ENCODE measurements around the gene MAP3K8.

The MAP3K8 gene

GRCh38 chr10:30490289-30491000 is 56.5 kb downstream of the MAP3K8 start:
- DNase-seq (ENCODE audit: low read depth) = no peak

DNA sequence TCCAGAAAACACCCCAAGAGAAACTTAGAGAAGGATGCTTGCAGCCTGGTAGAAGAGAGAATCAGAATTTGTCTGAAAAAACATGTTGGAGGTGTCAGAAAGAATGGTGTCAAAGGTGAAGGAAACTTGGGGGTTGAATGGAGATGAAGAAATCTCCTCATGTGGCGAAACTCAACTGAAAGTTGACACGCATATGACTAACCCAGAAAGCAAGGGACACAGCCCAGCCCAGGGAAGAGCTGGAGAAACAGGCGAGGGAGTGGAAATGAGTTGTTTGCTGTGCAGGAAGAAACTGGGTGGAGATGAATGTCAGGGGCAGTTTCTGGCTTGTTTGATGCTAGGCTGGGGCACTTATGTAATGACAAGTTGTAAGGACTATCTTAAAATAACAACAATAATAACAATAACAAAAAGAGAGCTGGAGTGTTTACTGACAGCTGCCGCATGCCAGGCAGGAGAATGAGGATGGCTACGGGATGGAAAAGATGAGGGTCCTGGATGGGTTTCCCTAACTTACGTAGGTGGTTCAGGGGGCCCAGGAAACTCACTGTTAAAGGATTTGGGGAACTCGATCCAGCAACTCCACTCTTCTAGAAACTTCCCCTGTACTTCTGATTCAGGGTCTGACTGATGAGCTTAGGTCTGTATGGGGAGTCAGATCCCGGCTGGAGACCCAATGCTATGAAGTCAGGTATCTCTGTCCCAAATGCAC is 57.4 kb downstream of the MAP3K8 start:
- no peak for DNase-seq (ENCODE audit: low read depth)

DNA sequence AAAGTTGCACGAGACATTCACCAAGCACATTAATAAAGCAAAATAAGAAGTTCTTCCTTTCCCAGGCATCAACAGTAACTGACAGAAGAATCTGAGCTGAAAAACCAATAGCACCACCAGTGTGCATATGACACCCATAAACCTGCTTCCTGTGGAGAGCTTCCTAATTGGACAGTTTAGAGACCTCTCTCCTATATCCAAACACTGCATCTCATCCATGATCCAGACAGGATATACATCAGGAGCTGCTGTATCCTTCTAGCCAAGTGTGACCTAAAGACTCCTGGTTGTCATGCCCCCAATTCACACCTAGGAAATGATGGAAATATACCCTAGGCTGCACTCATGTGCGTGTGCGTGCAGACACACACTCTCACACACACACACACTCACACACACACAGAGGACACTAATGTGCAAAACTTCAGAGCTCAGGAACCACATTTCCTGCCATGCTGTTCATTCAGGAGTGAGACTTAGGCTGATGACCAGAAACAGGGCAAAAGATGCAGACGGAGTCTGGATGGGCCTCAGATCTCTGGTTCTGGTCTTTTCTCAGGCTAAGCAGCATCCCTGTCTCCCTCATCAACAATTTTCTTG is 58.0 kb downstream of the MAP3K8 start:
- DNase-seq (ENCODE audit: low read depth) = no peak

GRCh38 chr10:30493609-30494530 is 59.9 kb downstream of the MAP3K8 start:
- DNase-seq (ENCODE audit: low read depth) = no peak

- no peak for DNase-seq (ENCODE audit: low read depth)
Measured at GRCh38 chr10:30494558-30494957, 60.6 kb downstream of the MAP3K8 start.

DNA sequence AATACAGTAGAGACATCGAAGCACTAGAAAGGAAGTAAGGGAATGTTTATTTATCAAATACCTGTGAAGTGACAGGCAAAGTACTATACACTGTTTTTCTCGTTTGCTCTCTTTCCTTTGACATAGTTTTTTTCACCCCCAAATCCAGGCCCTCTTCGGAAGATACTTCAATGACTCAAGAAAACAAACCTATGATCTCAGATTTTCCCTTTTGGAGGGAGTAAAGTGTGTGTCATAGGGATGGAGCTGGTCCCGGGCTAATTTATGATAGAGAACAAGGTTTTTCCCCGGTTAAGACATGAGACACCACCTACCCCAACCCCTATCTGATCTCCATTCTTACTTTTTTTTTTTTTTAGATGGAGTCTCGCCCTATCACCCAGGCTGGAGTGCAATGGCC is 61.7 kb downstream of the MAP3K8 start:
- no peak for DNase-seq (ENCODE audit: low read depth)

- no peak for DNase-seq (ENCODE audit: low read depth)
Measured at GRCh38 chr10:30499816-30500215, 65.8 kb downstream of the MAP3K8 start.

DNA sequence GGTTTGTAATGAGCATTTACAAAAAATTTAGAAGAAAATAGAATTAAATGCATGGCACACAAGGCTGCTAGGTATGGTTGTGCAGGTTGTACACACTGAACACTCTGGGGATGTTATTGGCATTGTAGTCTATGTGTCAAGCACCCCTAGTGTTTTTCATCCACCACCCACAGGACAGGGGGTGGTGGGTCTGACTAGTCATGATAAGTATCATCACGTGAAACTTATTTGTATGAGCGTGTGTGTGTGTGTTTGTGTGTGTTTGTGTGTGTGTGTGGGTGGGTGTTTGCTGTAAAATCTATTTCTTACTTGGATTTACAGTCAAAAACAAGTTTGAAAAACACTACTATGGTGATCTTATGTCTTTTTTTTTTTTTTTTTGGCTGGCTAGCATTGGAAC is 66.5 kb downstream of the MAP3K8 start:
- DNase-seq (ENCODE audit: low read depth) = no peak

GRCh38 chr10:30500963-30501504 is 67.0 kb downstream of the MAP3K8 start:
- no peak for DNase-seq (ENCODE audit: low read depth)

GRCh38 chr10:30502266-30503060 is 68.5 kb downstream of the MAP3K8 start:
- DNase-seq (ENCODE audit: low read depth) = no peak

DNA sequence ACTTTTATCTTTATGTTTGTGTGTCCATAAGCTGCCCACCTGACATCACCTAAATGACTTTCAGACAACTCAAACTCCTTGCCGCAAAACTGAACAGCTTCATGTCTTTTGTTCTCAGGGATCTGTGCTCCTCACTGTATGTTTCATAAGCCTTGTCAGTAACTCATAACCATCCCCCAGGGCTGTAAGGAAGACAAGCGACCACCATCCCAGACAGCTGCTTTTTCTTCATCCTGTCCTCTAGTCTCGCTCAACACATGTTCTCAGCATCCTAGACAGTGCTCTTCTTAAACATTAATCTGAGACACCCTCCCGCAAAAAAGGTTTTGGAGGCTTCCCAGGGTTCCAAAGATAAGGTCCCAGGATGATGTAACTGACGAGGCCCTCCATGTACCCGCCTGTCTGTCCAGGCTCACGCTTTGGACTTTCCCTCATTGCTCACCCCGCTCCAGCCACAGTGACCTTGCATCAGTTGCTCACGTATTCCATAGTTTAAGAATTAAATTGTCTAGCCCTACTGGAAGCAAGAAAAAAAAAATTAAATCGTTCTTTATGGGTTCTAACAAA is 69.8 kb downstream of the MAP3K8 start:
- no peak for DNase-seq (ENCODE audit: low read depth)

DNA sequence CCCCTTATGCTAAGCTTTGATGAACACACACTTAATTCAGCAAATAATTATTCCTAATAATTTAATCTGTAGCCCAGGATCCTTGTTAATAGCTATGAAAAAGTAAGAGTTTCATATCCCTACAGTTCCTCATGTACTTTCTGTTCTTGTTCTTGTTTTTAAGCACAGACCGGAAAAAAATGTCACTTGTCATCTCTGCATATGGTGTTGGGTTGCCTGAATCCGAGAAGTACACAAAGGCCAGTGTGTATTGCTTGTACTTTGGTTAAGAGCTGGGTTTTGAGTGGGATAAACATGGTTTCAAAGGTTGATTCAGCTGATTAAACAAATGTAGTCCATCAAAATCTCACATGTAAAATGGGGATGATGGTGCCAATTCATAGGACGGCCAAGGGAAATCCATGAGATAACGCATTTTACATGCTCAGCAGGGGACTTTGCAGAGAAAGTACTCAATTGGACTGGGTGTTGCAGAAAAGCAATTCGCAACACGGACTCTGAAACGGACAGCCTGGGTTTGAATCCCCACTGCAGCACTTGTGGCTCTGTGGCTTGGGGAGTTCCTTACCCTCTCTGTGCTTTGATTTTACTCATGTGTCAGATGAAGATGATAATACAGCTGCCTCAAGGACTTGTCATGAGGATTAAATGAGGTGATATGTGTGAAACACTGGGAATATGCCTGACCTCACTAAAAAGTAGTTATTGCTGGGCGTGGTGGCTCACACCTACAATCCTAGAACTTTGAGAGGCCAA is 71.7 kb downstream of the MAP3K8 start:
- DNase-seq (ENCODE audit: low read depth) = no peak

- DNase-seq (ENCODE audit: low read depth) = no peak
Measured at GRCh38 chr10:30509508-30509907, 75.5 kb downstream of the MAP3K8 start.

DNA sequence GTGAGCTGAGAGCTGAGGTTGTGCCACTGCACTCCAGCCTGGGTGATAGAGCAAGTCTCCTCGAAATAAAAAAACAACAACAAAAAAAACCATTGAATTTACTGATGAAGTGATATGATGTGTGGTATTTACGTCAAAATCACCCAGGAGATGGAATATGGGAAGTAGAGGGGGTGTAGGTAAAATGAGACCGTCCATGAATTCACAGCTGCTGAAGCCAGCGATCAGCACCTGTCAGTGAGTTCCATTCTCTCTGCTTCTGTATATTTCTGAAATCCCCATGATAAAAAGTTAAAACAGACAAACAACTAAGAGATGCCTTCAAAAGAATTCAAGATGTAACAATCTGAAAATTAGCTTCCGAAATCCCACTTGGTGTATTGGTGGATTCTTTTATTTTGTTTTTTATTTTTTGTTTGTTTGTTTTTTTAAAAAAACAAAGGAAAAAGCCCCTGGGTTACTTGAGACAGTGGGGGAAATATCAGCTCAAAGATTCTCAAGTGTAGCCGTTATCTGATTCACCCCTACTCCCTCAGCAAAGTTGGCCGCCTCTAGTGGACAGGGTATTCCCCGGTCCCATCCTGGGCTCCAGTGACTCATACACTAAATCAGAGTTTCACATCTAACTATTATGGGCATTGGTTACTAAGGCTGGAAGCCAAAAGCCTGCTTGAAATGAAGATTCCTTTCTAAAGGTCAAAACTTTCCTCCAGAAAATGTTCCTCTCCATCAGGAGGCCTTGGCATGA is 76.4 kb downstream of the MAP3K8 start:
- no peak for DNase-seq (ENCODE audit: low read depth)

DNA sequence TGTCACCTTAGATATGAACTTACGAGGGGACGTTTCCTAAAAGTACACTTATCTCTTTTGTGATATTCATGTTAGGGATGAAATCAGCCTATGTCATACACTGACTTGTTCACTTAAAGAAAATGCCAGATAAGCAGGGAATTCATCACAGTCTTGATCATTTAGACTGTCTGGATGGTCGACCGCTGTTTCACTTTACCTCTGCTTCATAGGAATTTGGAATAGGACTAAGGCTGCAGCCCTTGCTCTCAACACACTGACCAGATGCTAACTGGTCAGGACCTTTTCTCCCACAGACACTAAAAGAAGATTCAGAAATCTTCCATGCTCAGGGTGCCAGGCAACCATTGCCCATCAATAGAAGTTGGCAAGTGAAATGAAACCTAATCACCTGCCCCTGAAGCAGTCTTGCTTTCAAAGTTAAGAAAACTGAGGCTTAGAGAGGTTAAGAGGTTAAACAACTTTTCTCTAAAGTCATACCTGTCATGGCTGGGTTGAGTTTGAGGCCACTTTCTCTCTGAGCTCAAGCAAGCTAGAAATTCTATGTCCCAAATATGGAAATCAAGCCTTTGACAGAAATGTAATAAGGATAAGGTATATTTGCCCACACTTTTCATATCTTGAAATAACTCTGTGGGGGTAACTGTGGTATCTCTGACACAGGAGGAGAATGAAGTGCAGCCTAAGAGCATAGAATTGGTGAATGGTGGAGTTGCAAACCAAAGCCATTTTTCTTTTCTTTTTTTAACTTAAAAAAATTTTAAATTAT is 77.1 kb downstream of the MAP3K8 start:
- DNase-seq (ENCODE audit: low read depth) = no peak

Data from activated T-cell treated with anti-CD3 and anti-CD28 coated beads for 1 hour (primary cell).